Peyer's patch (tissue), 4 donors: Measurements from ENCODE around the gene RPAP3. TPM values are rescaled to one million over a fixed set of nuclear protein-coding genes. Genes with fewer than 3 reads are reported as not detected.
"Not testable (repeated sequence)": the region's sequence is repeated elsewhere in the genome, so short reads cannot be mapped to it uniquely, and the experiment has no call there.

Experiments used
- DNase-seq, 3 donors: peaks; one replicate each; pipeline ENCODE4 v3.0.0-alpha.2; 2017 to 2019
- H3K27ac ChIP-seq, 4 donors: fragments of 200-600 bp; sonication (generic); one replicate each; pipeline ENCODE4 v1.5.1; 2016 to 2019
- H3K27me3 ChIP-seq, 2 donors: fragments of 200-600 bp; sonication (generic); one replicate each; pipeline ENCODE4 v1.5.1; 2019
- H3K36me3 ChIP-seq, 3 donors: fragments of 200-600 bp; sonication (generic); one replicate each; pipeline ENCODE4 v1.5.1; 2016 to 2019
- H3K4me1 ChIP-seq, 4 donors: fragments of 200-600 bp; sonication (generic); one replicate each; pipeline ENCODE4 v1.5.1; 2016 to 2019
- H3K4me3 ChIP-seq, 4 donors: fragments of 200-600 bp; sonication (generic); 1 replicate in 3 of 4; 2 replicates in 1 of 4; pipeline ENCODE4 v1.5.1; 2016 to 2019; ENCODE audit warnings: mild to moderate bottlenecking in 1 of 4
- H3K9me3 ChIP-seq, 4 donors: fragments of 200-600 bp; sonication (generic); one replicate each; pipeline ENCODE4 v1.5.1; 2016 to 2019; ENCODE audit warnings: mild to moderate bottlenecking in 1 of 4
- CTCF ChIP-seq, 6 experiments: fragments of 450-650 bp in 4 of 6; fragments of 200-600 bp in 2 of 6; sonication (generic) in 1 of 6; IDR thresholded peaks; one replicate each; pipeline ENCODE4 v1.5.1; 2017 to 2019; ENCODE audit warnings: antibody characterized with exemption in 6 of 6, mild to moderate bottlenecking in 3 of 6, moderate library complexity in 1 of 6
- POLR2A ChIP-seq, 2 donors: fragments of 450-650 bp; IDR thresholded peaks; one replicate each; pipeline ENCODE4 v1.5.1; 2017; ENCODE audit warnings: antibody characterized with exemption in 2 of 2, mild to moderate bottlenecking in 2 of 2, moderate library complexity in 2 of 2
- total RNA-seq, 4 donors: library from RNA; depleted of rRNA; stranded (reverse); fragments of >200 nt; gene quantifications; one replicate each; pipeline ENCODE4 v1.1.0, GENCODE V29; 2016

Gene RPAP3
- total RNA-seq, 4 donors from 2014 or later = 5.4 to 33.8 (median 13.3) TPM

DNA sequence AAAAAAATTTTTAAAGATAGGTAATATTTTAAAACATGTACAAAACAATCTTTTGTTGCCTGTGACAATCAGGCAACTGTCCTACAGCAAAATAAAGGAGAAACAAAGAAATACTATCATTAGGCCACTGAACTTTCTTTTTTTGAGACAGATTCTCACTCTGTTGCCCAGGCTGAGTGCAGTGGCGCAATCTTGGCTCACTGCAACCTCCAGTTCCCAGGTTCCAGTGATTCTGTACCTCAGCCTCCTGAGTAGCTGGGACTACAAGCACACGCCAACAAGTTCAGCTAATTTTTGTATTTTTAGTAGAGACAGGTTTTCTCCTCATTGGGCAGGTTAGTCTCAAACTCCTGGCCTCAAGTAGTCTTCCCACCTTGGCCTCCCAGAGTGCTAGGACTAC, 16.6 kb downstream of the RPAP3 start:
- Histone ChIP-seq H3K27ac (no peak overlapping the region), H3K36me3 (peaks cover 0 to 29% (median 0%) of the 10 kb centered on the region in 3 donors), H3K4me3 (no peak overlapping the region), H3K4me1 (no peaks in the 10 kb centered on the region), H3K27me3 (no peaks in the 10 kb centered on the region), H3K9me3 (no peaks in the 10 kb centered on the region)
- TF ChIP-seq POLR2A (IDR thresholded peaks at IDR 0.05) (no peak), CTCF (IDR thresholded peaks at IDR 0.05) (no peak)
- DNase-seq = no peak

- Histone ChIP-seq H3K4me3 (no peak overlapping the region), H3K27ac (no peak overlapping the region), H3K36me3 (peaks cover 0 to 23% (median 0%) of the 10 kb centered on the region in 3 donors), H3K27me3 (no peaks in the 10 kb centered on the region), H3K9me3 (no peaks in the 10 kb centered on the region), H3K4me1 (no peaks in the 10 kb centered on the region)
- no peak for DNase-seq
- TF ChIP-seq CTCF (IDR thresholded peaks at IDR 0.05) (no peak), POLR2A (IDR thresholded peaks at IDR 0.05) (no peak)
Observed at GRCh38 chr12:47687636-47688035, 18.2 kb downstream of the RPAP3 start.

- no peak overlapping the region for H3K27ac ChIP-seq
- DNase-seq = no peak
- no peaks in the 10 kb centered on the region for H3K9me3 ChIP-seq
- no peak for TF ChIP-seq POLR2A (IDR thresholded peaks at IDR 0.05)
- peak in 4 of 6 experiments; percentile 33 to 55 (median 54) for TF ChIP-seq CTCF (IDR thresholded peaks at IDR 0.05)
- H3K4me3 ChIP-seq = no peak overlapping the region
- no peaks in the 10 kb centered on the region for H3K4me1 ChIP-seq
- H3K27me3 ChIP-seq = no peaks in the 10 kb centered on the region
- peaks cover 0 to 18% (median 0%) of the 10 kb centered on the region in 3 donors for H3K36me3 ChIP-seq
Observed at GRCh38 chr12:47686645-47687240, 19.1 kb downstream of the RPAP3 start.

- H3K9me3 ChIP-seq = no peaks in the 10 kb centered on the region
- no peak for DNase-seq
Observed at GRCh38 chr12:47679785-47680184, 26.0 kb downstream of the RPAP3 start.

DNA sequence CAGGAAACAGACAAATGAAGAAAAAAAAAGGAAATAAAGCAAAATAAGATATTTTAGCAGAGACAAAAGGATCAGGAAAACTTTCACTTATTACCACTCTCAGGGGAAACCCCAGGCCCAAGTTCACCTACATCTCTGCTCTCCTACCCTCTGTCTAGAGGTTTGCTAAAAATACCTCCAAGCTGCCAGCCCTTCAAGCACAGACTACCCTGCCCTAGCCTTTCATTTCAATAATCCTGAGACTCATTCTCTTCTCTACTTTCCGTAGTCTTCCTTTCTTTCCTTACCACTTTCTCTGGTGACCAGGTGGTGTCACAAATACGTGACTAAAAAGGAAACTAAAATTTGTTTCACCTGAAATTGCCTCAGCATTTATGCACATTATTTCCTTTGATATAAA, 33.8 kb downstream of the RPAP3 start:
- TF ChIP-seq CTCF (IDR thresholded peaks at IDR 0.05) = no peak
- no peak for TF ChIP-seq POLR2A (IDR thresholded peaks at IDR 0.05)
- H3K27ac ChIP-seq = no peak overlapping the region
- no peaks in the 10 kb centered on the region for H3K4me1 ChIP-seq
- H3K9me3 ChIP-seq = no peaks in the 10 kb centered on the region
- no peak for DNase-seq
- peaks cover 0 to 38% (median 0%) of the 10 kb centered on the region in 3 donors for H3K36me3 ChIP-seq
- H3K27me3 ChIP-seq = no peaks in the 10 kb centered on the region
- H3K4me3 ChIP-seq = no peak overlapping the region

More at GRCh38 chr12:47679785-47680184, 26.0 kb downstream of the RPAP3 start:
- peaks cover 0 to 32% (median 0%) of the 10 kb centered on the region in 3 donors for H3K36me3 ChIP-seq
- TF ChIP-seq POLR2A (IDR thresholded peaks at IDR 0.05) (no peak), CTCF (IDR thresholded peaks at IDR 0.05) (no peak)
- H3K27ac ChIP-seq = no peak overlapping the region
- H3K27me3 ChIP-seq = no peaks in the 10 kb centered on the region
- no peaks in the 10 kb centered on the region for H3K4me1 ChIP-seq
- no peak overlapping the region for H3K4me3 ChIP-seq

DNA sequence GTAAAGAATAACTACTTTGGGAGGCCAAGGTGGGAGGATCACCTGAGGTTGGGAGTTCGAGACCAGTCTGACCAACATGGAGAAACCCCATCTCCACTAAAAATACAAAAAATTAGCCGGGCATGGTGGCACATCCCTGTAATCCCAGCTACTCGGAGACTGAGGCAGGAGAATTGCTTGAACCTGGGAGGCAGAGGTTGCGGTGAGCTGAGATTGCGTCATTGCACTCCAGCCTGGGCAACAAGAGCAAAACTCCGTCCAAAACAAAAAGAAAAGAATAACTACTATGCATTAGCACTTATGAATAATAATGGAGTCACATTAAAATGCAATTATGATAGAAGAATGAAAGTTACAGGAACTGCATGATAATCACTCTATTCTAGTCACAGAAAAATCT, 37.9 kb downstream of the RPAP3 start:
- not testable (repeated sequence) for DNase-seq, H3K4me1 ChIP-seq, H3K27me3 ChIP-seq, H3K27ac ChIP-seq, H3K9me3 ChIP-seq, H3K4me3 ChIP-seq
- peaks cover 0 to 59% (median 0%) of the 10 kb centered on the region in 3 donors for H3K36me3 ChIP-seq
